ENCODE measurements around the gene ARHGEF11. TPM values are rescaled to one million over a fixed set of nuclear protein-coding genes. Genes with fewer than 3 reads are reported as not detected.

Gene ARHGEF11
- total RNA-seq, 3 donors from 2014 or later = 31.1 to 50.4 (median 33.1) TPM

DNA sequence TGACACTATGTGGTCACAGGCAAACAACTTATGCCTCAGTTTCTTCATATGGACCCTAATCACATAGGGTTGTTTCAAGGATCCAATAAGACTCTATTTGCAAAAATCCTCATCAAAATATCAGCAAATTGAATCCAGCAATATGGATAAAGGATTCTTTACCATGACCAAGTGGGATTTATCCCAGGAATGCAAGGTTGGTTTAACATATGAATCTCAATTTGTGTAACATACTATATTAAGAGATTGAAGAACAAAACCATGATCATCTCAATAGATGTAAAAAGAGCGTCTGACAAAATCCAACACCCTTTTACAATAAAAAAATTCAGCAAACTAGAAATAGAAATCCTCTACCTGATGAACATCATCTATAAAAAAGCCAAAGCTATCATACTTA lies 23.9 kb downstream of the ARHGEF11 start:
- intact Hi-C loops (cut with DNase I; ENCODE audit: low total_unique reads) = no loop called here
- H3K27me3 ChIP-seq = no peaks in the 10 kb centered on the region
- no peak for DNase-seq (ENCODE audit: low spot score in 2 of 2)
- no peak for TF ChIP-seq POLR2AphosphoS5 (IDR thresholded peaks at IDR 0.05)
- no peak for TF ChIP-seq POLR2A (IDR thresholded peaks at IDR 0.05)
- TF ChIP-seq, protein P1, sequence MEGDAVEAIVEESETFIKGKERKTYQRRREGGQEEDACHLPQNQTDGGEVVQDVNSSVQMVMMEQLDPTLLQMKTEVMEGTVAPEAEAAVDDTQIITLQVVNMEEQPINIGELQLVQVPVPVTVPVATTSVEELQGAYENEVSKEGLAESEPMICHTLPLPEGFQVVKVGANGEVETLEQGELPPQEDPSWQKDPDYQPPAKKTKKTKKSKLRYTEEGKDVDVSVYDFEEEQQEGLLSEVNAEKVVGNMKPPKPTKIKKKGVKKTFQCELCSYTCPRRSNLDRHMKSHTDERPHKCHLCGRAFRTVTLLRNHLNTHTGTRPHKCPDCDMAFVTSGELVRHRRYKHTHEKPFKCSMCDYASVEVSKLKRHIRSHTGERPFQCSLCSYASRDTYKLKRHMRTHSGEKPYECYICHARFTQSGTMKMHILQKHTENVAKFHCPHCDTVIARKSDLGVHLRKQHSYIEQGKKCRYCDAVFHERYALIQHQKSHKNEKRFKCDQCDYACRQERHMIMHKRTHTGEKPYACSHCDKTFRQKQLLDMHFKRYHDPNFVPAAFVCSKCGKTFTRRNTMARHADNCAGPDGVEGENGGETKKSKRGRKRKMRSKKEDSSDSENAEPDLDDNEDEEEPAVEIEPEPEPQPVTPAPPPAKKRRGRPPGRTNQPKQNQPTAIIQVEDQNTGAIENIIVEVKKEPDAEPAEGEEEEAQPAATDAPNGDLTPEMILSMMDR (IDR thresholded peaks at IDR 0.05) = no peak
- no peak overlapping the region for H3K4me3 ChIP-seq
- peaks cover 0 to 7% of the 10 kb centered on the region in 2 donors for H3K4me1 ChIP-seq
- peaks cover 18 to 25% of the 10 kb centered on the region in 2 donors for H3K9me3 ChIP-seq
- no peak overlapping the region for H3K27ac ChIP-seq
- H3K36me3 ChIP-seq = no peaks in the 10 kb centered on the region

DNA sequence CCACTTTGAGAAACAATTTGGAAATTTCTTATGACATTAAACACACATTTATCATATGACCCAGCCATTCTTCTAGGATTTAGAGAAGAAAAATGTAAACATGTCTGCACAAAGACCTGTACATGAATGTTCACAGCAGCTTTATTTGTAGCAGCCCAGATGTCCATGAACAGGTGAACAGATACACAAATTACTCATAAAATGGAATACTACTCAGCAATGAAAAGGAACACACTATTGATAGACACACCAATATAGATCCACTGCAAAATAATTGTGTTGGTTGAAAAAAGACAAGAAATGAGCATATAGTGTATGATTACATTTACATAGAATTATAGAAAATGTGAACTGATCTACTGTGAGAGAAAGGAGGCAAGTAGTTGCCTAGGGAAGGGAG lies 26.1 kb downstream of the ARHGEF11 start:
- H3K27me3 ChIP-seq = no peaks in the 10 kb centered on the region
- DNase-seq (ENCODE audit: low spot score in 2 of 2) = no peak
- intact Hi-C loops (cut with DNase I; ENCODE audit: low total_unique reads) = no loop called here
- no peaks in the 10 kb centered on the region for H3K4me1 ChIP-seq
- peaks cover 18 to 25% of the 10 kb centered on the region in 2 donors for H3K9me3 ChIP-seq
- no peak overlapping the region for H3K4me3 ChIP-seq
- H3K27ac ChIP-seq = no peak overlapping the region
- TF ChIP-seq, protein P1 (IDR thresholded peaks at IDR 0.05) = no peak
- TF ChIP-seq POLR2AphosphoS5 (IDR thresholded peaks at IDR 0.05) = no peak
- TF ChIP-seq POLR2A (IDR thresholded peaks at IDR 0.05) = no peak
- H3K36me3 ChIP-seq = no peaks in the 10 kb centered on the region

DNA sequence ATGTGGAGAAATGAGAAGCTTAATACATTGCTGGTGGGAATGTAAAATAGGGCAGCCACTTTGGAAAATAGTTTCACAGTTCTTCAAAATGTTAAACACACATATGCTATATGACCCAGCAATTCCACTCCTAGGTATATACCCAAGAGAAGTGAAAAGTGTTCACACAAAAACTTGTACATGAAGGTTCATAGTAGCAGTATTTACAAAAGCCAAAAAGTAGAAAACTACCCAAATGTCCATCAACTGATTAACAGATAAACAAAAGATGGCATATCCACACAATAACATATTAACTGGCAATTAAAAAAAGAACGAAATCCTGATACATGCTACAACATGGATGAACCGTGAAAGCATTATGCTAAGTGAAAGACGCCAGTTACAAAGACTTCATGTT lies 33.7 kb downstream of the ARHGEF11 start:
- Histone ChIP-seq H3K4me1 (peaks cover 0 to 8% of the 10 kb centered on the region in 2 donors), H3K36me3 (no peaks in the 10 kb centered on the region), H3K27ac (no peak overlapping the region), H3K27me3 (no peaks in the 10 kb centered on the region), H3K9me3 (no peaks in the 10 kb centered on the region), H3K4me3 (no peak overlapping the region)
- intact Hi-C loops (cut with DNase I; ENCODE audit: low total_unique reads) = no loop called here
- no peak for TF ChIP-seq POLR2AphosphoS5 (IDR thresholded peaks at IDR 0.05)
- TF ChIP-seq, protein P1 (IDR thresholded peaks at IDR 0.05) = no peak
- no peak for TF ChIP-seq POLR2A (IDR thresholded peaks at IDR 0.05)
- no peak for DNase-seq (ENCODE audit: low spot score in 2 of 2)

DNA sequence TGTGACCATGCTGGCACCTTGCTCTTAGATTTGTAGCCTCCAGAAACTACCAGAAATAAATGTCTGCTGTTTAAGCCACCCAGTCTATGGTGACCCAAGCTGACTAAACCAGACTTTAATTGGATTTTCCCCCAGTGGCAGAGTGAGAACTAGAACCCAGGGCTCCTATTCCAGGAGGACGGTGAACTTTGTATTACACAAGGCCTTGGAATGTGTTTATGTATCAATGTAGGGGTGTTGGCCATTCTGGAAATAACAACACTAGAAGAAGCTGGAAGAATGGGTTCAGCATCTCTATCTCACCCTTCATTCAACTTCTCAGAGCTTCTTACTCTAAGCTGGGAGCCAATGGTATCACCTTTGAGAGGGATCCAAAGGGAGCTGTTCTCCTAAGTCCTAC lies 37.0 kb downstream of the ARHGEF11 start:
- no peak for DNase-seq (ENCODE audit: low spot score in 2 of 2)
- Histone ChIP-seq H3K9me3 (no peaks in the 10 kb centered on the region), H3K4me3 (no peak overlapping the region), H3K36me3 (no peaks in the 10 kb centered on the region), H3K27ac (no peak overlapping the region), H3K27me3 (no peaks in the 10 kb centered on the region), H3K4me1 (peaks cover 0 to 8% of the 10 kb centered on the region in 2 donors)
- intact Hi-C loops (cut with DNase I; ENCODE audit: low total_unique reads) = no loop called here
- TF ChIP-seq, protein P1 (IDR thresholded peaks at IDR 0.05) = no peak
- no peak for TF ChIP-seq POLR2A (IDR thresholded peaks at IDR 0.05)
- no peak for TF ChIP-seq POLR2AphosphoS5 (IDR thresholded peaks at IDR 0.05)

DNA sequence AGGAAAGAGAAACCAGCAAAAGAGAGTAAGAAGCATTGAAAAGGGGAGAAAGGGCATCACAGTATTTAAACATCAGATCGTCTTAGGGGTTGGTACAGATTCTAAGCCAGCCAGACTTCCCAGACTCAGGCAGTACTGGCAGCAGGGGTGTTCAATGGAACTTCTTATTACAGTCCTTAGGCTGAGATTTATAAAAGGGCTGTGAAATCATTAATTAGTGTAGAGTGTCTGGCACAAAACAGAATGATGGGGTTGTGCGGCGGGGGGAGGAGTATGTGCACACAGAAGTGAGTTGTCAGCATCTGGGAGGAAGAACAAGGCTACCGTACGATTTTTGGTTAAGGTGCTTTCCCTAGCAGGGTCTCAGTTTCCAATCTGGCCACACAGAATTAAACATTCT lies 38.2 kb downstream of the ARHGEF11 start:
- Histone ChIP-seq H3K4me1 (peaks cover 0 to 8% of the 10 kb centered on the region in 2 donors), H3K4me3 (no peak overlapping the region), H3K36me3 (no peaks in the 10 kb centered on the region), H3K9me3 (no peaks in the 10 kb centered on the region), H3K27me3 (no peaks in the 10 kb centered on the region), H3K27ac (no peak overlapping the region)
- intact Hi-C loops (cut with DNase I; ENCODE audit: low total_unique reads) = no loop called here
- no peak for DNase-seq (ENCODE audit: low spot score in 2 of 2)
- TF ChIP-seq POLR2AphosphoS5 (IDR thresholded peaks at IDR 0.05) = no peak
- no peak for TF ChIP-seq POLR2A (IDR thresholded peaks at IDR 0.05)
- TF ChIP-seq, protein P1 (IDR thresholded peaks at IDR 0.05) = no peak
